IMR-90 (cell line): Measurements from ENCODE around the gene UGT1A3.

Experiments used
- BHLHE40 ChIP-seq: fragments of 150-350 bp; IDR thresholded peaks from 2 replicates; pipeline ENCODE4 v1.6.1; 2016; ENCODE audit warnings: mild to moderate bottlenecking, low read depth, low read length
- TF ChIP-seq, protein P1 (sequence below): conservative IDR thresholded peaks from 2 replicates; pipeline ENCODE4 v1.5.1; 2012; ENCODE audit warnings: mild to moderate bottlenecking, low read depth, low read length, improper control_type of control experiment

- TF ChIP-seq BHLHE40 = no peak
- TF ChIP-seq, protein P1, sequence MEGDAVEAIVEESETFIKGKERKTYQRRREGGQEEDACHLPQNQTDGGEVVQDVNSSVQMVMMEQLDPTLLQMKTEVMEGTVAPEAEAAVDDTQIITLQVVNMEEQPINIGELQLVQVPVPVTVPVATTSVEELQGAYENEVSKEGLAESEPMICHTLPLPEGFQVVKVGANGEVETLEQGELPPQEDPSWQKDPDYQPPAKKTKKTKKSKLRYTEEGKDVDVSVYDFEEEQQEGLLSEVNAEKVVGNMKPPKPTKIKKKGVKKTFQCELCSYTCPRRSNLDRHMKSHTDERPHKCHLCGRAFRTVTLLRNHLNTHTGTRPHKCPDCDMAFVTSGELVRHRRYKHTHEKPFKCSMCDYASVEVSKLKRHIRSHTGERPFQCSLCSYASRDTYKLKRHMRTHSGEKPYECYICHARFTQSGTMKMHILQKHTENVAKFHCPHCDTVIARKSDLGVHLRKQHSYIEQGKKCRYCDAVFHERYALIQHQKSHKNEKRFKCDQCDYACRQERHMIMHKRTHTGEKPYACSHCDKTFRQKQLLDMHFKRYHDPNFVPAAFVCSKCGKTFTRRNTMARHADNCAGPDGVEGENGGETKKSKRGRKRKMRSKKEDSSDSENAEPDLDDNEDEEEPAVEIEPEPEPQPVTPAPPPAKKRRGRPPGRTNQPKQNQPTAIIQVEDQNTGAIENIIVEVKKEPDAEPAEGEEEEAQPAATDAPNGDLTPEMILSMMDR = no peak
Observed at GRCh38 chr2:233813236-233814055, 84.6 kb downstream of the UGT1A3 start.
